T1000 (cell line): ENCODE data around the gene RNF220.

ENCODE experiments used
- DNase-seq: peaks from one replicate; lab custom pipeline; 2025; ENCODE audit warnings: mixed read lengths; lab: John Stamatoyannopoulos, UW

The RNF220 gene

DNA sequence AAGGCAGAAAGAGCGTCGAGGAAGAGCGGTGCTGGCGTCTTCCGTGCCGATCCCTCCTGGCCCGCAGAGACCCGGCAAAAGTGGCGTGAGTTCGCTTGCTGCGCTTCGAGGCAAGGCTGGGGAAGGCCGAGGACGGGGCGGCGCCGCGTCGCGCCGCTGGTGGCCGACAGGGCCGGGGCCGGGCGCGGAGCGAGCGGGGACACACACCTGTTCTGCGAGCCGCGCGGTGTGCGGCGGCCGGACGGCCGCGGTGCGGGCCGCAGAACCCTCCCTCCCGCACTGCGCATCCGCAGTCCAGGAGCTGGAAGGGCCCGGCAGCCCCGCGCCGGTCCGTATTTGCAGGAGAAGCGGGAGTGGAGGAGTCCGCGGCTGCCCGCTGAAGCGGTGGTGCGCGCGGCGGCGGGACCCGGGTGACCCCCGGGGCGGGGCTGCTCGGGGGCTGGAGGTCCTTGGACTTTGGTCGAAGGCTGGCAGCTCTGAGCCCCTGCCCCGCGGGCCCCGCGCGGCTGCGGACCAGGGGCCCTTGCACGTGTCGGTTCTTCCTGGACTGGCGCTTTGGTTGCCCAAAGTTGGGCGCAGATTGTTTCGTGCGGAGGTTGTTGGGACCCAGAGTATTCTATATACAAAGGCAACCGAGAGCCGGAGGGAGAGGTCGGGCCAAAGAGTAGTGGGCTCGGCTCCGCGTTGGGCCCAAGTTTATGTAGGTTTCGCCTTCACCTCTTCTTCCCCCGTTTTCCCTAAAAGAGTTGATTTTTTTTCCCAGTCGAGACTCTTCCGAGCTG lies 2.6 kb downstream of the RNF220 start:
- DNase-seq = no peak

GRCh38 chr1:44408212-44408582 lies 3.1 kb downstream of the RNF220 start:
- DNase-seq = no peak

DNA sequence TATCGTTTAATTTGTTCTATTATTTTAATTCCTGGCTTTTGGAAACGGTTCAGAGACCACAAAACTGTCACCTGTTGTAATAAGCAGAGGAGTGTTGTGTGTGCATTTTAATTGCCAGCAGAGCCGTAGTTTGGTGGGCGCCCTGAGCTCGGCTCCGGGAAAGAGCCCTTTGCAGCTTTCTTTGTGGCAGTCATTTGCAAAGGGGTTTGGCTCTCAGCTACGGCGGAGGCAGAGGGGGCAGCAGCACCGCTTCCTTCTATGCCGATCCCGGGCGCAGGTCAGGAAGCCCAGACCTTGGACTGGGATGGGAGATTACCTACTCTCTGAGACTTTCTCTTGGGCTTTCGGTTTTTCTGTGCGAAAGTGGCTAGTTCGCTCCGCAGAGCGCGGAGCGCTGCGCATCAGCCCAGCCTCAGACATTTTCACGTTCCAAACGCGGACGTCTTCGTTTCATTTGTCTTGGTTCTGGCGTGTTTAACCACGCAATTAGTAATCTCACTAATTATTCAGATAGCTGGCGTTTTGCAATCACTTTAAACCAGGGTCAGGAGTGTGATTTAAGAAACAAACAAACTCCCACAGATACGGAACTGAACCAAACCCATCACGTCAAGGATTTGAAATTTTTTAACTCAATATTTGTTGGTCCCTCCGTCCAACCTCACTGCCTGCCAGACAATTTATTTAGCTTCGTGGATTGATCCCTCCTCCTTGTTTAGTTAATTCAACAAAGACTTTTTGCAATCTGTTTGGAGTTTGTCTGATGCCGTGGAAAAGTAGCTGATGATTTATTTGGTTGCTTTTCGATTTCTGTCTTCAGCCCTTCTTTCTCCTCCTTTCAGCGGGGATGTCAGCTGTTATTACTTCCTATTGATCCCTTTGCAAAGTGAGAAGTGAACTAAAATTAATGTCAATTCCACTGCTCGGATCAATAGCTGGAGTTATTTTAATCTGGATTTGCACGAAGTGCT lies 3.9 kb downstream of the RNF220 start:
- DNase-seq = no peak

DNA sequence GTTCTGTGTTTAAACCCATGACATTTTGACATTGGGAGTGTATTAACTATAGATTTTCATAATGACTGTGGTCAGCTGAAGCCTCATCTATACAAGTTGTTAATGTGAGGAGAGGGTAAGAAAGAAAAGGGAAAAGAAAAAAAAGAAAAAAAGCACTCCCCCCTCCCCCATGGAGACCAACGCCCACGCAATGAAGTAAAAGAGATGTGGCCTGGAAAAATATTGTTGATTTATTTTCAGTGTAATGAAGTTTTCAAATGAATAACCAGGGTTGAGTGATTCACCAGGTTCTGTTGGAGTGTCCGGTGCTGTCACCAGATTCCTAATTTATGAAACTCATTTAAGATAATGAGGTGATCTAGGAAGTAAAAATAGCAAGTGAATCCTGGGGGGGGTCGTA lies 4.7 kb downstream of the RNF220 start:
- no peak for DNase-seq

- DNase-seq = no peak
These were observed 6.8 kb downstream of the RNF220 start for GRCh38 chr1:44411861-44412260.

- no peak for DNase-seq
These were observed 7.5 kb downstream of the RNF220 start for GRCh38 chr1:44412601-44413000.

GRCh38 chr1:44413740-44414139 lies 8.7 kb downstream of the RNF220 start:
- no peak for DNase-seq

- no peak for DNase-seq
These were observed 10.0 kb downstream of the RNF220 start for GRCh38 chr1:44415013-44415412.

DNA sequence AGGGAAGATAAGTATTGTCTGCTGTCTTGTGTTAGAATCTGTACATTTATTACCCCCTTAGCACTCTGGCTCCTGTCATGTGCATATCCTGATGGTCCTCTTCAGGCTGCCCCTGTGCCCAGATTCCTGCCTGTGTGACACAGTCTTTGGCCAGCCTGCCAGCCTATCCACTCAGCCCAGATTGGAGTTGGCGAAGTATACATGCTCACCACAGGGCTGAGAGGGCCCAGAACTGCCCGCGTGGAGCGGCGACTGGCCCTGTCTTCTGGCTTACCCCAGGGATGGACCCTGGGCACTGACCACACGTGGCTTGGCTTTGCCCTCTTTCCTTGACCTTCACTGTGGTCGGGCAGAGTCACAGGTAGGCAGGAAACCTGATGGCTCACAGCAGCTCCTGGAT lies 11.4 kb downstream of the RNF220 start:
- no peak for DNase-seq

DNA sequence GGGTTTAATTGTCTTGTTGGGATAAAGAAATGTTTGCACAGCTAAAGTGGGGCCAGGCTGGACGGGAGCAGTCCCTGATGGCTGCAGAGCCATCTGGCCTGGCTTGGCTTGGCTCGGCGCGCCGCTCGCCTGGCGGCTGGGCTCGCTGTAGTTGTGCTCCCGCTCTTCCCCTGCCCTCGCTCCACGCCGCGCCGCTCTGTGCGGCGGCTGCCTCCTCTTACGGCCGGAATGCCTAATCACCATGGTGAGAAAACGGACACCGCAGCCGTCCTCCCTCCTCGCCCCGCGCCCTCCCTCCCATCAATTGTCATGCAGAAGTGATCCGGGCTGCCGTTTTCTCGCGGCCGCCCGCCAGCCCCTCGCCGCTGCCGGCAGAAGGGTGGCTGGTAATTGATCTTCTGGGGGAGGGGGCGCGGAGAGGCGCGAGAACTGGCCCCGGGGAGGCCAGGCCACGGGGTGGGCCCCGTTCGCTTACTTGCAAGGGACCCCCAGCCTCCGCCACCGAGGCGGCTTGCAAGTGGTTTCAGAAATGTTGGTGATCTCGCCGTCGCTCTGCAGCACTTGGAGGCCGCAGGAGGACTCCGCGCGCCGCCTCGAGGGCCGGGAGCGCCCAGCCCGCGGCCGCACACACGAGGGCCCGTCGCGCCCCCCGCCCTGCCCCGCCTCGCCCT lies 12.4 kb downstream of the RNF220 start:
- no peak for DNase-seq

- no peak for DNase-seq
These were observed 13.1 kb downstream of the RNF220 start for GRCh38 chr1:44418022-44418673.

DNA sequence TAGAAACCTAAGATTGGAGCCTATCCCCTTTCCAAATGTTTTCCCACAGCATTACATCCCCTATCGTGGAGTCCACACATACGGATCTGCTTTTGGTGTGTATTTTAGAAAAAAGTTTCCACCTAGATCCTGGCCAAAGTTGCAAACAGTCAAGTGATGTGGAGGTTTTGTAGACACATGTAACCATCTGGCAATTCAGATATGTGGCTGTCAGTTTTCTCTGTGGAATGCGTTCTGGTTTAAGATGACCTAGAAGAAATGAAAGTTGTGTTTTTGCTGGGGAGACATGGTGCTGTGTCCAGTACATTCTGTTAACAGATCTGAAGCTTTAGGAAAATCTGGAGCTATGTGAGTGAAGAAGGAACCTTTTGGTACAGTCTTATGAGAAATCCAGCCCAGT lies 14.8 kb downstream of the RNF220 start:
- no peak for DNase-seq

- DNase-seq = no peak
These were observed 15.5 kb downstream of the RNF220 start for GRCh38 chr1:44420535-44420934.

DNA sequence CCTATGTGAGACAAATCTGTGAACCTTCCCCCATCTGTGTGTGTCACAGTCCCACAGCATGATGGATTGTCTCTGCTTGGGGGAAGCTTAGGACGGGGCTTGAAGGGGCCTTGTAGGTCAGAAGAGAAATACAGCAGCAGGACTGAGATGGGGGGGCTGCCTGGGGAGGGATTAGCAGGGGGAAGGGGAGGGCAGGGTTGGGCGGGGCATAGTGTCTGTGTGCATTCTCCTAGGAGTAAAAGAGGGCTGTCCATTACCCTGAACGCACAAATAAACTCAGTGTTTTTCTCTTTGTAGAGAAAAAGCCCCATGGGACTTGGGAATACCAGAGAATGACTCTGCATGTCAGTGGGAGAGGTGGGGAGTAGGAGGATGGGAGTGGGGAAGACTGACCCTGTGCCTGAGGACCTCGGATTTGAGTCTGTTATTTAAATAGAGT lies 16.4 kb downstream of the RNF220 start:
- no peak for DNase-seq

DNA sequence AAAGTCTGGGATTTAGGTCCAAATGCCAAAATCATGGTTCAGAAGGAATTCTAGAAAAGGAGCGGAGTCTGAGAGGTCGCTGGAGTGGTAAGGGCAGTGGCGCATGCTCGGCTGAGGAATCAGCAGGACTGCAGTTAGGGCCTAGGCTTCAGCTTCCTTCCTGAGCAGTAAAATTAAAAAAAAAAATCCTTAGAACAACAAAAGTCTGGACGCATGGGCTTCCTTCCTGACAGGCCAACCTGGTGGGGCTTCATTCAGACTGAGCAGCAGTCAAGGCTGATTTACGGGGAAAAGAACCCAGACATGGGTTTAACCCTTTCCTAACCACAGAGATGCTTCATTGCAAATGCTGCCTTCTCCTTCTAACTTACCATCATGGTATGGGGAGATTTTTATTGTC lies 17.1 kb downstream of the RNF220 start:
- no peak for DNase-seq

GRCh38 chr1:44423591-44424537 lies 18.8 kb downstream of the RNF220 start:
- no peak for DNase-seq

DNA sequence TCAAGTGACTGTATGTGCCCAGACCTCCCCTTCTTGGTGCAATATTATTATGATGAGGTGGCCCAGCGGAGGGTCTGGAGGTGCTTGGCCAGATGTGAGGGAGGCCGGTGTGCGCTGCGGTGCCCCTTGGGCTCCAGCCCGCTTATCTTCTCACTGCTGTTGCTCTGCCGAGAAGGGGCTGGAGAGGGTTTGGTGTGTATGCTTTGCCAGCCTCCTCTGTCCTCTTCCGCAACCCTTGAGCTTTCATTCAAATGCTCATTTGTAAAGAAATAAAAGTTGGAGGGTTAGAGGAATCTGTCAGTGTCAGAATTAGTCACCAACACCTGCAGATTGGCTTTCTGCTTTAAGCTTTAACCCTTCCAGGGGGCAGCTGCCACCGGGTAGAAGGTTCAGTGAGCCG lies 19.7 kb downstream of the RNF220 start:
- DNase-seq = no peak

DNA sequence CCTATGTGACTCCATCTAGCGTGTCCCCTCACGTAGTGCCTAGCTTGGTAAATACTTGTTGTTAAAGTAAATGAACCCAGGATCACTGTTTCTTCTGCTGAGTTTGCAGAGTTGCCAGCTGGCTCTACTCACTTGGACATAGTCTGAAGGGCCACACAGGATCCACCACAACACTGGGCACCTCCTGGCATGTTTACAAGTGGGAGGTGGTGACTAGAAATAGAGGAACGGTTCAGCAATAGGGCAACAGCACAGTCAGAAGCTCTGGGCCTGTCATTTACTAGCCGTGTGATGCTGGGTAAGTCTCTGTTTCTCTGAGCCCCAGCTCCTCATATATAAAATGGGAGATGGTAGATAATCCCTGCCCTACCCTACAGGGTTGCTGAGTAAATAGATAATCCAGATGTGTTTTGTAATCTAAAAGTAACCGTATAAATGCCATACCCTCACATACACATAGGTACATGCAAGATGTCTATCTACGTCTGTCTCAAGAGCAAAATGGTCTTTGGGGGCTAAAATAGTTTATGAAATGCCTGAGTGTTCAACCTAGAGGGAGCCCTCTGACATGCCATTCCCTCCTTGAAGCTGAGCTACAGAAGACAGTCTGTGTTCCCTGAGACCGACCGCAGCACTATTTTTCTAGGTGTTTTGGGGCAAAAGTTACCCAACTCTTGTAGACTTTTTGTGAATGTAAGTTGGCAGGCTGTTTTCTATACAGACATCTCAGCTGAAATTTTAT lies 20.5 kb downstream of the RNF220 start:
- no peak for DNase-seq

DNA sequence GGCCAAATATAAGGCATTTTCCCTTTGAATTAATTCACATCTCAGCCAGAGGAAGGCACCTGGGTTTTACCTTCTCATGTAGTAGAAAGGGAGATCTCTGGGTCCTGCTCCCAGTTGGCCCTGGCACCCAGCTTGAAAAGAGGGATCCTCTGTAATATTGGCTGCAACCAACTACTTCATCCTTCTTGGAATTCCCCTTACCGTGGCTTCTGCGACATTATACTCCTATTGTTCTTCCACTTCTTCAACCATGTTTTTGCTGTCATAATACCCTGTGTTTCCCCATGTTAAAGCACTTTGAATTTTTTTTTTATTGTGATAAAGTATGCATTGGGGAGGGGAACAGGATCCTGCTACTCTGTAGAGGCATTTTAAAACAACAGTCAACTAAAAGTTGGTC lies 26.8 kb downstream of the RNF220 start:
- DNase-seq = no peak

- no peak for DNase-seq
These were observed 28.2 kb downstream of the RNF220 start for GRCh38 chr1:44433209-44433608.
